Breast epithelium (tissue), 3 donors: ENCODE measurements around the gene CSH2.
"Not testable (repeated sequence)": the region's sequence is repeated elsewhere in the genome, so short reads cannot be mapped to it uniquely, and the experiment has no call there.

Experiments used
- POLR2A ChIP-seq: fragments of 450-650 bp; IDR thresholded peaks from one replicate; pipeline ENCODE4 v1.6.1; 2016; ENCODE audit warnings: antibody characterized with exemption, mild to moderate bottlenecking, moderate library complexity
- POLR2AphosphoS5 ChIP-seq, 3 donors: sonication (generic); formaldehyde crosslinking; IDR thresholded peaks; one replicate each; pipeline ENCODE4 v1.6.1; 2017; ENCODE audit warnings: antibody characterized with exemption in 3 of 3
- TF ChIP-seq, protein P1 (sequence below), 3 donors: fragments of 450-650 bp; IDR thresholded peaks; one replicate each; pipeline ENCODE4 v1.5.1; 2016 to 2017; ENCODE audit warnings: antibody characterized with exemption in 3 of 3, mild to moderate bottlenecking in 3 of 3, moderate library complexity in 3 of 3

GRCh38 chr17:63909586-63909985 lies 36.1 kb upstream of the CSH2 start:
- TF ChIP-seq, protein P1, sequence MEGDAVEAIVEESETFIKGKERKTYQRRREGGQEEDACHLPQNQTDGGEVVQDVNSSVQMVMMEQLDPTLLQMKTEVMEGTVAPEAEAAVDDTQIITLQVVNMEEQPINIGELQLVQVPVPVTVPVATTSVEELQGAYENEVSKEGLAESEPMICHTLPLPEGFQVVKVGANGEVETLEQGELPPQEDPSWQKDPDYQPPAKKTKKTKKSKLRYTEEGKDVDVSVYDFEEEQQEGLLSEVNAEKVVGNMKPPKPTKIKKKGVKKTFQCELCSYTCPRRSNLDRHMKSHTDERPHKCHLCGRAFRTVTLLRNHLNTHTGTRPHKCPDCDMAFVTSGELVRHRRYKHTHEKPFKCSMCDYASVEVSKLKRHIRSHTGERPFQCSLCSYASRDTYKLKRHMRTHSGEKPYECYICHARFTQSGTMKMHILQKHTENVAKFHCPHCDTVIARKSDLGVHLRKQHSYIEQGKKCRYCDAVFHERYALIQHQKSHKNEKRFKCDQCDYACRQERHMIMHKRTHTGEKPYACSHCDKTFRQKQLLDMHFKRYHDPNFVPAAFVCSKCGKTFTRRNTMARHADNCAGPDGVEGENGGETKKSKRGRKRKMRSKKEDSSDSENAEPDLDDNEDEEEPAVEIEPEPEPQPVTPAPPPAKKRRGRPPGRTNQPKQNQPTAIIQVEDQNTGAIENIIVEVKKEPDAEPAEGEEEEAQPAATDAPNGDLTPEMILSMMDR (IDR thresholded peaks at IDR 0.05), result not testable (repeated sequence)
- not testable (repeated sequence) for TF ChIP-seq POLR2A; POLR2AphosphoS5 (IDR thresholded peaks at IDR 0.05)
